HG03378 (cell line): ENCODE measurements around the gene HOXD13.
A peak's percentile ranks its signal among the peaks of the same experiment; 100 is the strongest.

Source experiments
- ATAC-seq: cut with Tn5 transposase; IDR thresholded peaks from one replicate; pipeline ENCODE4 v1.9.1; 2021; ENCODE audit warnings: mild to moderate bottlenecking, moderate library complexity; ENCODE audit not compliant: unreplicated experiment

The HOXD13 gene

DNA sequence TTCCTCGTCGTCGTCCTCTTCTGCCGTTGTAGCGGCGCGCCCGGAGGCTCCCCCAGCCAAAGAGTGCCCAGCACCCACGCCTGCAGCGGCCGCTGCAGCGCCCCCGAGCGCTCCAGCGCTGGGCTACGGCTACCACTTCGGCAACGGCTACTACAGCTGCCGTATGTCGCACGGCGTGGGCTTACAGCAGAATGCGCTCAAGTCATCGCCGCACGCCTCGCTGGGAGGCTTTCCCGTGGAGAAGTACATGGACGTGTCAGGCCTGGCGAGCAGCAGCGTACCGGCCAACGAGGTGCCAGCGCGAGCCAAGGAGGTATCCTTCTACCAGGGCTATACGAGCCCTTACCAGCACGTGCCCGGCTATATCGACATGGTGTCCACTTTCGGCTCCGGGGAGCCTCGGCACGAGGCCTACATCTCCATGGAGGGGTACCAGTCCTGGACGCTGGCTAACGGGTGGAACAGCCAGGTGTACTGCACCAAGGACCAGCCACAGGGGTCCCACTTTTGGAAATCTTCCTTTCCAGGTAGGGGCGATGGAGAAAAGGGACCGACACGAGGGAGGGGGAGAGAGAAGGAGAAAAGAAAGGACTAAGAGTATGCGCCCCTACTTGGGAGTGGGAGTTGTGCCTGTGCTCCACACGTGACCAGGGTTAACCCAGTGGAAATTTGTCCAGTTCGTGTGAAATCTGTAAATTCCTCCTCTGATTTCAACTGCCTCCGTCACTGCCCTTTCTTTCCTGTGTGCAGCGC lies 800 bp downstream of the HOXD13 start:
- ATAC-seq, result no peak

DNA sequence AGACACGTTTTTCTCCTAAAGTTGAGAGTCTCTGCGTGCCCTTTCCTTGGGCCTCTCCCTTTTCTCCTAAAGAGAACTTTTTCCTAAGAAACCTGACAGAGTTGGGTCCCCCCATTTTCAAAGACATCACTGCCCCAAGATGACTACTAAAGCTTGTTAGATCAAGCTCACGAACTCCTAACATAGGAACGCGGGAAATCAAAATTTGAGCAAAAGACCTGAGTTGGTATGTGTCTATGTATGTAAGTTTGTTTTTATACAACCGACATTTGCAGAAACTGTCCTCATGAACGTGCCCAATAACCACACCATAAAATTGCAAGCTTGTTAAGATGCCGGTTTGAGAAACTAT lies 1.4 kb downstream of the HOXD13 start:
- ATAC-seq, result no peak

DNA sequence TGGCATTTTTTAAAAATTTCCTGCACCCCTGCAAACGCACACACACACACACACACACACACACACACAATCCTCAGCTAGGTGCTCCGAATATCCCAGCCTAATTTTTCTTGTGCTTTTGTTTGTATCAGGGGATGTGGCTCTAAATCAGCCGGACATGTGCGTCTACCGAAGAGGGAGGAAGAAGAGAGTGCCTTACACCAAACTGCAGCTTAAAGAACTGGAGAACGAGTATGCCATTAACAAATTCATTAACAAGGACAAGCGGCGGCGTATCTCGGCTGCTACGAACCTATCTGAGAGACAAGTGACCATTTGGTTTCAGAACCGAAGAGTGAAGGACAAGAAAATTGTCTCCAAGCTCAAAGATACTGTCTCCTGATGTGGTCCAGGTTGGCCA lies 1.8 kb downstream of the HOXD13 start:
- no peak for ATAC-seq

DNA sequence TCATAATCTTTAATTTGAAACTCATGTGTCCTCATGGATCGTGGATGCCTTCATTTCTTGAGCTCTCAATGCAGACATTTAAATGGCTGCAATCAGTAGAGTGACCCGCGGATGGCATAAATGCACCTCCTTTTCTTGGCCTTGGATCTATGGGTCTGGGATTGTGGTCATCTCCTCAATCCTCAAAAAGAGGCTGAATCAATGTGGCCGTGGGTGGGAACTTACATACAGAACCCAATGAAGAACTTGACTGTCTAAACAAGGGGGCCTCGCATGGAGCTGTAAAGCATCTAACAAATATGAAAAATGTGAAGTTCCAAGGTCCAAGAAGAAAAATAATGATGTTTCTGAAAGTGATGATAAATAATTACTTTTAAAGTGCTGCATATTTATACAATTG lies 2.9 kb downstream of the HOXD13 start:
- no peak for ATAC-seq

DNA sequence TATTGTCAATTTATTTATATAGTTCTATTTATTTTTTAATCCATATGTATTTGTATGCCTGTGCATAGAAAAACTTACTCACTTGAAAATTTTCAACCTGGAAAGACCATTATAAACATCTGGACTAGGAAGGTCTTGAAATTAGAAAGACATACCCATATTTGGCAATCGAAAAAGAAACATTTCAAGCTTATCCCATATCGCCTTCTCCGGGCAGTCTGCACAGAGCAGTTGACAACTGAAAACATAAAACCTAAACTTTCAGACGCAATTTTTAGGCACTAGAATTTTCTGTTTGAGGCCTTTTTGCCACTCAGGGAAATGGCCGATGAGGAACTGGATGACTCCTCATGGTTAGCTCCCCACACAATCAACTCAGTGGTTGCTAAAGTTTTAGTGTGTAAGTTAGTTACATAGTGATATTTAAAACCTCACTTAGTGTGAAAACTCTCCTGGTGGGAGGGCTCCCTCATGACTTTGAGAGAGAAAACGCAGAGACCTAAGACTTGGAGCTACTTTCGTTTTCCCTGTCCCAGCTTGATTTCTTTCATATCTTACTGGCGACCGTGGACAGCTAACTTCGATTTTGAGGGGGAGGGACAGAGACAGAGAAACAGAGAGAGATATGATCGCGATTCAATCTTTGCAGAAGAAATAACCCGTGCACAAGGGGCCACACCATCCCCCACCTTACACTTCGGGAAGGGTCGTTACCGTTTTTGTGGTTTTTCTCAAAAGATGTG lies 3.9 kb downstream of the HOXD13 start:
- no peak for ATAC-seq

DNA sequence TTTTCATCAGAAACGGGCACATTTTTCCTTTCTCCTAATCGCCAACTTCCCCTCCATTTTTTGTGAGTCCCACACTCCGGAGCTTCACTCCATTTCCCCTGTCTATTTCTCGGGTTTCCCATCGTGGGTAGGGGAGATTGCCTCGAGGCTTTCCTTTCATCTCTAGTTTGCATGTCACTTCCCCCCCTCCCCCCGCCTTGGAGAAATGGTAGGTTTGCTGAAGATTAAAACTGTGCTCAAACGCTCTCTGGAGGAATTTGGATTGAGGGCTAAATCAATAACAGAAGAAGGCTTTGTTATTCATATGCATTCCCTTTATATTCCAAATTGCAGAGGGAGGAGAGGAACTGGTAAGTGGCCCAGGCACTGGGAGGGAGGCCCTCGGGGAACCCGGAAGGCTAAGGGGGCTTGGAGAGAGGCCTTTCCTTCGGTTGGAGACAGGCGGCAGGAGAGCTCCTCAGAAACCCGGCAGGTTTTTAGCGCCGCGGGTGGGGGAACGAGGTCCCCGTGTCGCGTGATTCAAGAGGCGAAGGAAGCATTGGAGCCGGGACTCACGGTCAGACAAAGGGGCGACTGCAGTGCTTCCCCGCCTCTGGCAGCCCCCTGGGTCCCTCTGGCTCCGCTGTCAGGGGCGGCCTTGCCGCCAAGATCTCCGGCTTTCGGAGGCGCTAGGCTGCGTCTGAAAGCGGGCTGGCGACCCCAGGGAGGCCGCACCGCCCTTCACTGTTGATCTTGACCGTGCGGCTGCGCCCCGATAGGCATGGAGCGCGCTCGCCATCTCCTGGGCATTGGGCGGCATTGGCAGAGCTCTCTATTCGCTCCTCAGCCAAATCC lies 4.7 kb downstream of the HOXD13 start:
- peak; percentile 71 for ATAC-seq

DNA sequence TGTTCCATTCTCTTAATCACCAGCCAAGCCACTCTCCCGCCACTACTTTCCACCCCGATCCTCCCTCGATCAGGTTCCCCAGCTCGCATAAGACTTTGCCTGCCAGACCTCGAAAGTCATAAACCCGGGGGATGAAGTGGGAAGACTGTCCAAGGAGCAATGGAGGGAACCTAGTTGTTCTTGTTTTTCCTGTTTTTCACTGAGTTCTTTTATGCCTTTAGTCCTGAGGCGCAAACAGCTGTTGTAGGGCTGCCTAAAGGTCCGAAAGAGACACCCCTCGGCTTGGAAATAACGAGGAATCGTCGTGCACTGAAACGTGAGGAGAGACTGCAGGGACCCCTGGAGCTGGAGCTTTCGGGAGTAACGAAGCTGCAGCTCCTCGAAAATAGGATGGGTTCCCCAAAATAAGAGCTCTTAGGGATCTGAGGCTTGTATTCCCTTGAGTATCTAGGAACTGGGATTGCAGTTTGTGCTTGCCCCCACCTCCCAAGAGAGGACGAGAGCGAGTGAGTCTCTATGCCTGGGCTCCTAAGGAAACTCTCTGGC lies 5.4 kb downstream of the HOXD13 start:
- no peak for ATAC-seq

DNA sequence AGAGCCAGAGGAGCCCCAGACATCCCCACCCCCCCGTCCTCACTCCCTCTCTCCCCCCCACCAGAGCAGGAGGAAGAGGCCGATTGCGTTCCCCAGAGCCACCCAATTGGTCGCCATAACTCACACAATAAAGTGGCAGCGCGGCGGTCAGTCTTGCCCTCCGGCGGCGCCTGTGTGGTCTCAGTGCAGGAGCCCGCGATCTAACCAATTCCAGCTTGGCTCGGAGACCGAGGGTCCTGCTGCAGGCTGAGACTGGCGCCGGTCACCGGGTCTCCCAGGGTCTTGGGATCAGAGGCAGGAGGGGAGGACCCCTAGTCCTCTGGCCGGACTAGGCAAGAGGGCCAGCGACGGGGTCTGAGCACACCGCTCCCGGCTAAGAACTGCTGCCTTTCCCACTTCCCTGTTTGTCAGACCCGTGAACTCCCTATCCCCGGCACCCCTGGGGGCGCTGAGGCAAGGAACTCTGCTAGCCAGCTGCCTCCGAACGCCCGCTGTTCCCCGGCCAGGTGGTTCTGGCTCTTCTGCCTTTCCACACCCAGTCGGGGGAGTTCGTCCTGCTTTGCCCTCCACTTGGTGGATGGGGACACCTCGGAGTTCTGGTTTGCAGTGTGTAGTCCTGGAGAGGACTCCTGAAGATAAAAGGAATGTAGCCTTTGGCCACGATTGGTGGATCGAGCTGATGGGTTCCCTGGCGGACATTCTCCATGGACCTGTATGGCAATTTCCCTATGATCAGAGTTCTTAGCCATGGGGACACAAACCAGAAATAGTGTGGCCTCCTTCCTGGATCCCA lies 6.0 kb downstream of the HOXD13 start:
- ATAC-seq, result no peak

DNA sequence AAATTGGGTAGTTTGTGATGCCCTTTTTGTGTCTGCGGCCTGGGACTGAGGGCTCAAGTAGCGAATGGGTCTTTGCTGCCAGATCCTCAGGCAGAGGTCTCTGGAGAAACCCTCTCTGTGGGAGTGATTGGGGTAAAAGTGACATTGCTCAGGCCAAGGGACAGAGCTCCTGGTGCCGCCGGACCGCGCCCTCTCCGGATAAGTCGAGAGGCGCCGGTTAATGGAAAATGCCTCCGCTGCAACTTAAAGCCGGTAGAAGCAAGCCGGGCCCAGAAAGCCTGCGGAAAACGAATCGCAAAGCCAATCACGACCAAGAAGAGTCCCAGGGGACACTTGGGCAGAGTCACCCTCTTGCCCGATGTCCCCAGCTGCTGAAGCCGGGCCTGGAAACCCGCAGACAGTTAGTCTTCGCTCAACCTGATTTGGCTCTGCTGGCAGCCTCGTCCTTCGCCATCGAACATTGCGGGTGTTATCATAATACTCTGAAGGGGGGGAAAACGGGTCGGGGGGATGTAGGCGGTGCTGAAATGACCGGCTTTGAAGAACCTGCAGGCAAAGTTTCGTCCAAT lies 6.7 kb downstream of the HOXD13 start:
- no peak for ATAC-seq

DNA sequence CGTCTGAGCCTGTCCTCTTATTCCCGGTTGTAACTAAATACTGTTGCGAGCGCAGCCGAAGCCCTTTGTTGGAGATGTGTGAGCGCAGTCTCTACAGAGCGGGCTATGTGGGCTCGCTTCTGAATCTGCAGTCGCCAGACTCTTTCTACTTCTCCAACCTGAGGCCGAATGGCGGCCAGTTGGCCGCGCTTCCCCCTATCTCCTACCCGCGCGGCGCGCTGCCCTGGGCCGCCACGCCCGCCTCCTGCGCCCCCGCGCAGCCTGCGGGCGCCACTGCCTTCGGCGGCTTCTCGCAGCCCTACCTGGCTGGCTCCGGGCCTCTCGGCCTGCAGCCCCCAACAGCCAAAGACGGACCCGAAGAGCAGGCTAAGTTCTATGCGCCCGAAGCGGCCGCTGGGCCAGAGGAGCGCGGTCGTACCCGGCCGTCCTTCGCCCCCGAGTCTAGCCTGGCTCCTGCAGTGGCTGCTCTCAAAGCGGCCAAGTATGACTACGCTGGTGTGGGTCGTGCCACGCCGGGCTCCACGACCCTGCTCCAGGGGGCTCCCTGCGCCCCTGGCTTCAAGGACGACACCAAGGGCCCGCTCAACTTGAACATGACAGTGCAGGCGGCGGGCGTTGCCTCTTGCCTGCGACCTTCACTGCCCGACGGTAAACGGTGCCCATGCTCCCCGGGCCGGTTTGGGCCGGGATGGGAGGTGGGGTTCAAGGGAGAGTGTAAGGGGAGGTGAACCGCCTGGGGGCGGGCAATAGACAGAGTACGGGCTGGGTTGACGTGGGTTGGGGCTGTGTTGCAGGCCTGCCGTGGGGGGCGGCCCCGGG lies 7.4 kb downstream of the HOXD13 start, which contains the start of gene HOXD12:
Gene HOXD12, plus strand, starts transcription at position 68 of the 819 bp plus-strand sequence. Its CDS starts 7 bp downstream, at position 75.
- no peak for ATAC-seq

DNA sequence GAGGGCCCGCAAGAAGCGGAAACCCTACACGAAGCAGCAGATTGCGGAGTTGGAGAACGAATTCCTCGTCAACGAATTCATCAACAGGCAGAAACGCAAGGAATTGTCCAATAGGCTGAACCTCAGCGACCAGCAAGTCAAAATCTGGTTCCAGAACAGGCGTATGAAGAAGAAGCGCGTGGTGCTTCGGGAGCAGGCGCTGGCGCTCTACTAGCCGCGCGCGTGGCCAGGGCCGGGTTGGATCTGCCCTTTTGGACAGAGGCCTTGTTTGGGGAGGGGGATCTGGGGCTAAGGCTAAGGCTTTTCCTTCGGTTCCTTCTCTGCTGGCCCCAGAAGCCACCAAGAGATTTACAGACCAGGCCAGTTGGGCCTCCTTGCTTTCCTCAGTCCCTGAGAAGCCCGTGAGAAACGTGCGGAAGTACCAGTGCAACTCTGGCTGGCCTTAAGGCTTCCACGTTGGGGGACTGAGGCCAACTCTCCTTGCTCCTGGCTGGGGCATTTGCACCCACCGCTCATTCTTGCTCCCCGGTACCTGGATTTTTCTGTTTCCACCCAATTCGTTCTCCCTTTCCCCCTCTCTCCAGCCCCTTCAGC lies 8.1 kb downstream of the HOXD13 start:
- no peak for ATAC-seq

DNA sequence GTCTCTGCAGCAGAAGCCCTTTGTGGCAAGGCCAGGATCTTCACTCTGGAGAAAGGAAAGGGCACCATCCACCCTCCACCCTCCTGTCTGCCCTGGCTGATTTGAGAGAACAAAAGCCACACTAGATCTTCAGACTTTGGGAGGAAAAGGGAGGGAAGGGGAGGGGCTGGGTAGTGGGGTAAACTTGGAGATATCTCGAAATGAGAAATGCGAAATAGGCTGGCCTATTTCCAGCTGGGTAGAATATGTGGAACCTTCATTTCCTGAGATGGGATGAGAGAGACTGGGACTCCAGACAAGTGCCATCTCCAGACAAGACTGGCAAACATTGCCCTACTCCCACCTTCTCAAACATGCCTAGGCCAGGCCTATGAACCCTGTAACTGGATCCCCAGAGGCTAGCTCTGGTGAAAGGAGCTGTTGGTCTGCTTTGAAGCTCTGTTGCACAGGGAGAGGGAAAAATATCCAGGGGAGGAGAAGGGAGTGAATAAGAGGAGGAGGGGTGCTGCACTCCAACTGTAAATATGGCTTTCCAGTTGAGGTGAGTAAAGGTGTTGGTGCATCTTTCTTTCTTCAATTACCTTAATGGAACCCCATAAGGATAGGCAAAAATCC lies 8.8 kb downstream of the HOXD13 start:
- ATAC-seq, result no peak

DNA sequence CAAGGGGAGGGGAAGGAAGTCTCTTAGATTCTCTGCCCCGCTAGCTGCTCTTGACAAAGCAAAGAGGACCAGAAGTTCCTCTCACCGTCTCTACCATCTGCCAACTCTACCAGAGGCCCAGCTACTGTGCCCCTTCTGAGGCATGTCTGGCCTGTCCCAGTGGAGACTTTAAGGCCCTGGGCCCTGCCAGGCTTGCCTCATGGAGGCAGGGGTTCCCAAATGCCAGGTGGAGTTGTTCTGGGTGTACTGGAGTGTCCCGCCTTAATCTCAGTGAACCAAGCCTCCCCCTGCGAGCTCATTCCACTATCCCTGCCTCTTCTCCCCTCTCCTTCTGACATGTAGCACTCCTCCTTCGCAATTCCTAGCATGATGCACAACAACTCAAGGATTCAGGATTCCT lies 9.3 kb downstream of the HOXD13 start:
- ATAC-seq, result no peak

DNA sequence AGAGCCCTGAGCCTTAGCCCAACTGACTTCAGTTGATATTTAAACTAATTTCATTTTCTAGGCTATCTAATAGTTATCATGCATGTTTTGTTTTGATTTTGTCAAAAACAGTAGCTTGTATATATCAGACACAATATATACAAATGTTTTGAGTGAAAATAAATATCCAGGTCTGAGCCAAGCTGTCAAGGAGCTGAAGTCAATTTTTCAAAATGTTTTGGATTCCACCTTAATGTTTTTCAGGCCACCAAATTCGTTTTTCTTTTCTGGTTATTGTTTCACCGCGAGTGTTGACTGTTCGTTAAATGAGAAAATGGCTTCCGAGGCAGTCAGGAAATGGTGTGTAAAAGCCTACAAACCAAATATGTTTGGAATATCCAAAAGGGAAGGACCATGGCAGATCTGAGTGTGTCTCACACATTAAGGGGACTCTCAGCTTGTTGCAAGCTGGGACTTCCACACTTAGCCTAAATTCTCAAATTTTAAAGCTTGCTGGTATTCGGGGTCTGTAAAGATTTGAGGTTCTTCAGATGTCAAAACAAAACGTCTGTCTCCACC lies 9.9 kb downstream of the HOXD13 start:
- ATAC-seq, result no peak

DNA sequence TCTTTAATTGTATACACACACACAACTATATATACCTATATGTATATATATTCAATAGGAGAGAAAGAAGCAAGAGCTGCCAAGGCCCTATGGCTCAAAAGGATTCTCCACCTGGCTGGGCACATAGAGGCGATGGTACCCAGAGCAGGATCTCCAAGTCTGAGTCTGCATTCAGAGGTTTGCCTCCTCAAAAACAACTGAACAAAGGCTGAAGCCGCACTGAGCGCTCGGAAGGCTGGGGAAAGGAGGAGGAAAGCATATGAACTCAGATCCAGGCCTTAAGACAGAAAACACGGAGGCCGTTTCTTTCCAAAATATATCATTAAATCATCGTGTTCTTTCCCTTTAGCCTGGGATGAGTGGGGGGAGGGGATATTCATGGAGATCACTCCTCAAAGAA lies 10.7 kb downstream of the HOXD13 start:
- ATAC-seq, result no peak

DNA sequence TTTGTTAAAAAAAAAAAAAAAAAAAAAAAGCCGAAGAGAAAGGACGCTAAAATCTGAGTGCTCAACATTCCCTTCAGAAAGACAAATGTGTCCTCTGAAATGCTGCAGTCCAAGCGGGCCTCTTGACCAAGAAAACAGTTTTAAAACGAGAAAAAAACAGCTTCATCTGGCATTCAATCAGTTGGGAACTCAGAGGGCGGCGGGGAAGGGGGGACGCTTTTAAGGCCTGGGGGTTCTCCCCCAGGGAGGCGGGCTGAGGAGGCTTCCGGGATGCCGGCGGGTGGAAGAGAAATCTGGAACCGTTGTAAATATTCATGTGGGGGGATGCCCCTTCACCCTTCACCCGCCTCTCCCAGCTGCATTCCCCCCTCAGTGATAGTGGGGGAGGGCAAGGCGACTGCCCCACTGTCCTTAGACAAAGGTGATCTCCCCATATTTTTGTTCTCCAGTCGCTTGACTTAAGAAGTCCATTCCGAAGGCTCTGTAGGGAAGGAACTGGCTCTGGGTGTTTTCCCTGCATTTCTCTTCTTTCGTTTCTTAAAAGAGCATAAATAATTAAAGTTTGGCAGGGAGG lies 11.3 kb downstream of the HOXD13 start:
- no peak for ATAC-seq

DNA sequence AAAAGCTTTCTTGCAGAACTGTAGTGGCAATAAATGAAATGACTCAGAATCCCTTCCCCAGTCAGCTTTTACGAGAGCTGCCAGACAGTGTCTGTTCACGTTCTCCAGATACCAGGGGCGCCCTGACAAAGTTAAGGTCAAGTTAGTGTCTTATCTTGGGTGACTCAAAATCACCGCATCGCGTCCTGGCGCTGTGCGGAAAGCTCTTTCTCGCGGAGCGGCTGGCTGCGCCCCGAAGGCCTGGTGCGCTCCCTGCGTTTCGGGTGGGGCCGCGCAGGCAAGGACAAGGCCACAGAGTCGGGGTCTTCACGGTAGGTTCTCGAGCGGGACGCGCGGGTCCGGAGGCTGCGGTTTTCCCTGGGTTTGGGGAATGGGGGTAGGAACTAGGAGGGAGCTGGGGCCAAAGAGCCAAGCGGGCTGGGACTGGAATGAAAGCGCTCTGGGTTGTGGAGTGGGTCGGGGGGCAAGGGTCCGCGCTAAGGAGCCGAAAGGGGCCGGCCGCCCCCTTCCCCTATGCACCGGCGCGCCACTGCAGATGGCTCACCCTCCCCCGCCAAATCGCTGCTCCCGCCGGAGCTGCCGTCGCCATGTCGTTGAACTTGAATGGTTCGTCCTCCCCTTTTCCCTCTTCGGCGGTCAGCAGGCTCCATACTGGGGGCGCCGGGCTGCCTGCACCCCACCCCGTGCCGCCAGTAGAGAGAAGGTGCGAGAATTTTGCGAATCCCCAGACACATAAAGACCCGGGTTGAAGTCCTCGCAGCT lies 12.0 kb downstream of the HOXD13 start:
- ATAC-seq, result no peak
